Gastroesophageal sphincter (tissue), 4 donors: ENCODE results near the gene ARHGAP42. TPM values are rescaled to one million over a fixed set of nuclear protein-coding genes. Genes with fewer than 3 reads are reported as not detected.

Experiments
- ATAC-seq: fragments of 150-250 bp; one replicate; pipeline ENCODE4 v1.9.1; 2016; ENCODE audit warnings: mild to moderate bottlenecking, moderate library complexity
- H3K27ac ChIP-seq, 4 donors: fragments of 200-600 bp; sonication (generic) in 3 of 4; 1 replicate in 3 of 4; 2 replicates in 1 of 4; pipeline ENCODE4 v1.5.1; 2016 to 2019
- H3K27me3 ChIP-seq: fragments of 200-600 bp; sonication (generic); one replicate; pipeline ENCODE4 v1.5.1; 2019
- H3K36me3 ChIP-seq, 2 donors: fragments of 200-600 bp; sonication (generic); one replicate each; pipeline ENCODE4 v1.5.1; 2019; ENCODE audit warnings: control low read depth in 1 of 2
- H3K4me1 ChIP-seq, 3 donors: fragments of 200-600 bp; sonication (generic); 1 replicate in 2 of 3; 2 replicates in 1 of 3; pipeline ENCODE4 v1.5.1; 2016 to 2019; ENCODE audit warnings: control low read depth in 2 of 3
- H3K4me3 ChIP-seq, 2 donors: fragments of 200-600 bp; sonication (generic); one replicate each; pipeline ENCODE4 v1.5.1; 2019; ENCODE audit warnings: mild to moderate bottlenecking in 1 of 2, moderate library complexity in 1 of 2
- H3K9me3 ChIP-seq, 3 donors: fragments of 200-600 bp; sonication (generic); one replicate each; pipeline ENCODE4 v1.5.1; 2017 to 2019; ENCODE audit warnings: control low read depth in 2 of 3
- CTCF ChIP-seq, 4 experiments: fragments of 200-600 bp in 2 of 4; fragments of 450-650 bp in 2 of 4; sonication (generic) in 1 of 4; IDR thresholded peaks; one replicate each; pipeline ENCODE4 v1.5.1; 2017 to 2019; ENCODE audit warnings: antibody characterized with exemption in 4 of 4, mild to moderate bottlenecking in 2 of 4, moderate library complexity in 2 of 4
- EP300 ChIP-seq: sonication (generic); formaldehyde crosslinking; IDR thresholded peaks from one replicate; pipeline ENCODE4 v1.6.1; 2017; ENCODE audit warnings: antibody characterized with exemption, mild to moderate bottlenecking
- POLR2A ChIP-seq, 2 donors: fragments of 450-650 bp; IDR thresholded peaks; one replicate each; pipeline ENCODE4 v1.6.1; 2017; ENCODE audit warnings: antibody characterized with exemption in 2 of 2, mild to moderate bottlenecking in 2 of 2, moderate library complexity in 1 of 2
- POLR2AphosphoS5 ChIP-seq: sonication (generic); formaldehyde crosslinking; IDR thresholded peaks from one replicate; pipeline ENCODE4 v1.6.1; 2017; ENCODE audit warnings: antibody characterized with exemption
- WGBS, 2 donors: methylation state at CpG; one replicate each; pipeline ENCODE4 v1.1.5; 2018; ENCODE audit warnings: low coverage in 1 of 2; 5-methylcytosine and 5-hydroxymethylcytosine counted together
- small RNA-seq, 4 donors: library from RNA; depleted of rRNA; stranded (forward); fragments of <200 nt; gene quantifications; one replicate each; pipeline ENCODE3, GENCODE V24; 2016
- total RNA-seq, 4 donors: library from RNA; depleted of rRNA; stranded (reverse); fragments of >200 nt; gene quantifications; one replicate each; pipeline ENCODE4 v1.1.0, GENCODE V29; 2016

The ARHGAP42 gene
- total RNA-seq, 4 donors from 2014 or later, result 6.3 to 29.1 (median 9.9) TPM

DNA sequence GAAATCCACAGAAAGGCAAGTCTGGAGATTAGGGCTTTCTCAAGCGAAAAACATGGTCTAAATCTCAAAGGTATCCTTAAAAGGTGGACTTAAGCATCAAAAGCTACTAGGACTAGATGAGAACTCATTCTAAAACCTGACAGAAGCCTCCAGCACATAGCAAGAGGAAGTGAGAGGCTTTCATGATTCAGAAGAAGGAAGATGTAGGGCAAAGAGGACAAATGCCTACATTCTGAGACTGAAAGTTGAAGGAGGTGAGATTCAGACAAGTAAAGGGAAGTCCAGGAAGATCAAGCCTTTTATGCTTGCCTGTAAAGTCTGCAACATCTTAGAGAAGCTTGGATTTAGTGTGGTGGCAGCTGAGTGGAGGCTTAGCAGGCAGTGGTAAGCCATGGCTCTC lies 343.6 kb downstream of the ARHGAP42 start:
- TF ChIP-seq EP300, result no peak
- TF ChIP-seq POLR2A (IDR thresholded peaks at IDR 0.05), result no peak
- TF ChIP-seq POLR2AphosphoS5, result no peak
- TF ChIP-seq CTCF (IDR thresholded peaks at IDR 0.05), result no peak
- no peaks in the 10 kb centered on the region for H3K27me3 ChIP-seq
- H3K27ac ChIP-seq, result no peak overlapping the region
- ATAC-seq, result no peak
- no peaks in the 10 kb centered on the region for H3K36me3 ChIP-seq
- H3K4me1 ChIP-seq, result no peaks in the 10 kb centered on the region
- no peak overlapping the region for H3K4me3 ChIP-seq
- WGBS, 2 donors, result 75 to 100% methylated on average over 1 of the region's 1 CpG
- no peaks in the 10 kb centered on the region for H3K9me3 ChIP-seq

DNA sequence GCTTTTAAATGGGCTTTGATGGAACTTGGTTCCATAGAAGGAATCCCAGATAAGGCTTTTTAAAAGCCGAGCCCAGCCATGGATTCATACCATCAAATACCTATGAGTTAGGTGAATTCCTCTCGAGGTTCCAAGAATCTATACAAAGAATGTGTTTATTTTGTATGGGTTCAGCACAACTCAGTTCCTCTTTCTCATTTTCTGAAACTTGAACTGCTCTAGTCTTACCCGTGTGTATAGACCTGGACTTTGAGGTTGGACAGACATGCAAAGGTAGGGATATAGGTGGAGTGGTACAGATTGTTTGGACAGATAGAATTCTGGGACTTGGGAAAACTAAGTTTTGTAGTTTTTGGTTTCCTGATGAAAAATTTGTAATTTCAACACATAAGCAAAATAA lies 344.6 kb downstream of the ARHGAP42 start:
- Histone ChIP-seq H3K27me3 (no peaks in the 10 kb centered on the region), H3K4me1 (no peaks in the 10 kb centered on the region), H3K27ac (no peak overlapping the region), H3K4me3 (no peak overlapping the region), H3K36me3 (no peaks in the 10 kb centered on the region), H3K9me3 (no peaks in the 10 kb centered on the region)
- 79 to 82% methylated on average over 3 of the region's 3 CpGs for WGBS, 2 donors
- TF ChIP-seq EP300, result no peak
- TF ChIP-seq POLR2A (IDR thresholded peaks at IDR 0.05), result no peak
- TF ChIP-seq CTCF (IDR thresholded peaks at IDR 0.05), result no peak
- no peak for TF ChIP-seq POLR2AphosphoS5
- ATAC-seq, result no peak

DNA sequence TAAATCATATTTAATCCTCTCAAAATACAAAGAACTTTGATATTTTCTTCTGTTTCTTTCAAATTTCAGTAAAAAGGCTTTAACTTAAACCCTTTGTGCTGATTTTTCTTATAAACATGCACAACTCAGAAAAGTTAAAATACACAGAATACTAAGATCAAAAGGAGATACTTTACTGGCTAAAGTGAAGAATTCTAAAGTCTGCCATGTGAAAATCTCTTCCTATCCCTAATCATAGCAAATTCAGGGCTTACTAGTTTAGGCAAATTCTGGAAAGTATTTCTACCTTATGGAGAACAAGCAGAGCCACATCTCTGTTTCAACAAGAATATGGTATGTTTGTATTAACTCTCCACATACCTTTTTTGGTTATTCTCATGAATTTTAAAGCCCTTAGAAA lies 345.9 kb downstream of the ARHGAP42 start:
- Histone ChIP-seq H3K4me1 (no peaks in the 10 kb centered on the region), H3K9me3 (no peaks in the 10 kb centered on the region), H3K27ac (no peak overlapping the region), H3K27me3 (no peaks in the 10 kb centered on the region), H3K36me3 (no peaks in the 10 kb centered on the region), H3K4me3 (no peak overlapping the region)
- no peak for ATAC-seq
- no peak for TF ChIP-seq POLR2AphosphoS5
- no peak for TF ChIP-seq POLR2A (IDR thresholded peaks at IDR 0.05)
- TF ChIP-seq EP300, result no peak
- TF ChIP-seq CTCF (IDR thresholded peaks at IDR 0.05), result no peak

- ATAC-seq, result peak; percentile 70
- H3K4me3 ChIP-seq, result no peak overlapping the region
Observed at GRCh38 chr11:101034076-101034475, 347.0 kb downstream of the ARHGAP42 start.

DNA sequence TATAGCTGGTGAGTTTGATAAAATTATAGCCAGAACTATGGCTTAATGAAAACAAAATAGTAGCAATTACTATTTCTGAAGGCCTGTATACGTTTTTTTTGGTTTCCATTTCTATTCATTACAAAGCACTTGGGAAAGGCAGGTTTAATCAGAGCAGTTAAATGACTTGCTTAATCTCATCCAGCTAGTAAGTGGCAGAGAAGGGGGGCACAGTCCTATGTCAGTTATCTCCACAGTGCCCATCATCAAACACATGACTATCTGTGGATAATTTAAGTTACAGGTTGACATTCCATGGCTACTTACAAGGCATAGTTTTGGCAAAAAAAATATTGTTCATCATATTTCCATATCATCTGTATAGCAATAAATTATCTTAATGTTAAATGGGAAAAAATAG lies 348.8 kb downstream of the ARHGAP42 start:
- H3K36me3 ChIP-seq, result no peaks in the 10 kb centered on the region
- no peak for TF ChIP-seq POLR2A (IDR thresholded peaks at IDR 0.05)
- TF ChIP-seq CTCF (IDR thresholded peaks at IDR 0.05), result no peak
- no peak for TF ChIP-seq POLR2AphosphoS5
- no peak for TF ChIP-seq EP300
- ATAC-seq, result no peak
- H3K27me3 ChIP-seq, result no peaks in the 10 kb centered on the region
- 28 to 69% methylated on average over 1 of the region's 1 CpG for WGBS, 2 donors
- no peak overlapping the region for H3K27ac ChIP-seq
- H3K4me3 ChIP-seq, result no peak overlapping the region
- no peaks in the 10 kb centered on the region for H3K4me1 ChIP-seq
- no peaks in the 10 kb centered on the region for H3K9me3 ChIP-seq

More at GRCh38 chr11:101034076-101034475, 347.0 kb downstream of the ARHGAP42 start:
- H3K36me3 ChIP-seq, result no peaks in the 10 kb centered on the region
- H3K4me1 ChIP-seq, result no peaks in the 10 kb centered on the region
- no peaks in the 10 kb centered on the region for H3K27me3 ChIP-seq
- no peaks in the 10 kb centered on the region for H3K9me3 ChIP-seq
- no peak for TF ChIP-seq POLR2AphosphoS5
- TF ChIP-seq POLR2A (IDR thresholded peaks at IDR 0.05), result no peak
- no peak for TF ChIP-seq CTCF (IDR thresholded peaks at IDR 0.05)
- TF ChIP-seq EP300, result no peak
- no peak overlapping the region for H3K27ac ChIP-seq
- 35 to 54% methylated on average over 1 to 2 of the region's 4 CpGs for WGBS, 2 donors

Small RNAs within 50 kb of the gene (small RNA-seq; reads per million reads assigned to genes)
- 0 reads per million in 4 donors for gene RN7SL222P
